Measurements from ENCODE around the gene SMOC2.

SMOC2 gene, protein sequence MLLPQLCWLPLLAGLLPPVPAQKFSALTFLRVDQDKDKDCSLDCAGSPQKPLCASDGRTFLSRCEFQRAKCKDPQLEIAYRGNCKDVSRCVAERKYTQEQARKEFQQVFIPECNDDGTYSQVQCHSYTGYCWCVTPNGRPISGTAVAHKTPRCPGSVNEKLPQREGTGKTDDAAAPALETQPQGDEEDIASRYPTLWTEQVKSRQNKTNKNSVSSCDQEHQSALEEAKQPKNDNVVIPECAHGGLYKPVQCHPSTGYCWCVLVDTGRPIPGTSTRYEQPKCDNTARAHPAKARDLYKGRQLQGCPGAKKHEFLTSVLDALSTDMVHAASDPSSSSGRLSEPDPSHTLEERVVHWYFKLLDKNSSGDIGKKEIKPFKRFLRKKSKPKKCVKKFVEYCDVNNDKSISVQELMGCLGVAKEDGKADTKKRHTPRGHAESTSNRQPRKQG

DNA sequence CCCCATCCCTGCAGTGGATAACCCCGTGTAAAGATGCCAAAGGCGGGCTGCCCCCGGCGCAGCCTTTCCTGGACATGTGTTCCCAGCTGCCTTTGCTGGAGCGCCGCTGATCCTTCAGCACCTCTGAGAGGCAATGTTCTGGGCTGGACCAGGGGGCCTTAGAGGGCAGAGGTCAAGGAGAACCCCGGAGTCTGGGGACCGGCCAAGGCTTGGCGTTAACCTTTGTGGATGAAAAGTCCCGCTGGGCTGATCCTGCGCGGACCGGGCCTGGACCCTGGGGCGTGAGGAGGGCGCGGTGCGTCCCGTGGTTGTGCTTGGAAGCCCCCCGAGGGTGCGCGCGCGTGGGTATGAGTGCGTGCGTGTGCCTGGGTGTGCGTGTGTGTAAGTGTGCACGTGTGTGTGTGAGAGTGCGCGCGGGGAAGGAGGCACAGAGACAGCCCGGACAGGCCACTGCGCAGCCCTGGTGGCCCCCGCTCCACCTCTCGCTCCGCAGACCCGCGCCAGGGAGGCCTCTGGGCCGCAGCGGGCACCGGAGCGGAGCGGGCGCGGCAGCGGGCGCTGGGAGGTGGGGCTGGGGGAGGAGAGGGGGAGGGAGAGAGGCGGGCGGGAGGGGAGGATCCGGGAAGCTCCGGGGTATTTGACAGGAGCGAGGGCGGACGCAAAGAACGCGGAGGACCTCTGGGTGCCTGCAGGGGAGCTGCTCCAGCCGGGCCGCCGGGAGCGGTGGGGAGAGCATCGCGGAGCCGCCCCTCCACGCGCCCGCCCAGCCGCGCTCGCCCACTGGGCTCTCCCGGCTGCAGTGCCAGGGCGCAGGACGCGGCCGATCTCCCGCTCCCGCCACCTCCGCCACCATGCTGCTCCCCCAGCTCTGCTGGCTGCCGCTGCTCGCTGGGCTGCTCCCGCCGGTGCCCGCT, at the start of gene SMOC2:
TSS of gene SMOC2 (plus strand) at position 665 of the 914 bp plus-strand sequence. CDS start at position 852, 187 bp downstream.
- DNase-seq, result no peak

DNA sequence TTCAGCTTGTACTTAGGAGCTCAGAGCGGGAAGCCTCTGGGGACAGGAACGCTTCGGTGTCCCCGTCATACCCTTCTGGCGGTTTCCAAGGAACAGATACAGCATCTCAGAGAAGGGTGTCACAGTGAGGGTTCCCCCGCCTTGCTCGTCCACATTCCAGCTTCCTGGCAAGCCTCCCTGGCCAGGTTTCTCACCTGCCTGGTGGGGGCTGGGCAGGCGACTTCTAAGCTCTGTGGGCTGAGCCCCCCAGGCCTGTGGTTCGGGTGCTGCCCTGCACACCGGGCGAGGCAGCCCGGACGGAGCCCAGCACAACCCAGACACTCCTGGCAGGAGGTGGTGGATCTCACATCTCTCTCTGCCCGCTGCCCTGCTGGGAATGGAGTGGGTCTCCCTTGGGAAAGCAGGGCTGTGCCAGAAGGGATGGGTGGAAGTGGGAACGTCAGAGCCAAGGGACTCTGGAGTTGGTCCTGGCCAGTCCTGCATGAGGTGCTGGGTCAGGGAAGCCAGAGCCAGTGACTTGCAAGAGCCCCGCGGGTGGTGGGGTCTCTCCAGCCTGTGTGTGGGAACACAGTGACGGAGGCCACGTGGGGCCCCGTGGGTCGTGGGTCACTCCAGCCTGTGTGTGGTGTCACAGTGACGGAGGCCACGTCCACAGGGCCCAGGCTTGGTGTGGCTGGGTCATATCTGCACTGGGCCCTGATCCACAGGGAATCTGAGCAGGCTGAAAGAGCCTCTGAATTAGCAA, 47.7 kb upstream of the SMOC2 start:
- no peak for DNase-seq

DNA sequence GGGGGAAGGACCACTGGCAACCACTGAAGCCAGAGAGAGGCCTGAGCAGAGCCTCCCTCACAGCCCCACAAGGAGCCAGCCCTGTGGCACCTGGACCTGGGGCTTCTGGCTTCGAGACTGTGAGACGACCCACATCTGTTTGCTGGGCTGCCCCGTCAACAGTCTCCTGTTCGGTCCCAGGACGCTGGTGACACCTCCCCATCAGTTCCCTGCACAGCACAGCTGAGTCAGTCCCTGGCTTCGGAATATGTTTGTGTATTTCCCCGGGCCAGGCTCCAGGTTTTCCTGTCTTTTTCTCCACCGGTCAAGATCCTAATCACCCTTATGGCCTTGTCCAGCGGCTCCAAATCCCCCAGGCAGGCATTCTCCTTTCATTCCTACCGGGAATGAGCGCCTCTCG, 46.4 kb upstream of the SMOC2 start:
- no peak for DNase-seq

DNA sequence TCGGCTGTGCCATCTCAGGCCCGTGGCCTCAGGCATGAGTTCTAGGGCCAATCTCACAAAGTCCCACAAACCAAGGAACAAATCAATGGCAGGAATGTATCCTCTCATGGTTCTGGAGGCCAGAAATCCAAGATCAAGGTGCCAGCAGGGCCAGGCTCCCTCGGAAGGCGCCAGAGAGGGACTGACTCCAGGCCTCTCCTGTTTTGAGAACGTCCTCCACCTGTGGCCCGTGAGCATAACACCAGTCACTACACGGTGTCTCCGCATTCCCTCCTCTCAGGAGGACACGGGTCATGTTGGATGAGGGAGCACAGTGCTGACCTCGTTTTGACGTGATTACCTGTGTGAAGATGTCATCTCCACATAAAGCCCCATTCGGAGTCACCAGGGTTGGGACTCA, 45.0 kb upstream of the SMOC2 start:
- DNase-seq, result no peak

DNA sequence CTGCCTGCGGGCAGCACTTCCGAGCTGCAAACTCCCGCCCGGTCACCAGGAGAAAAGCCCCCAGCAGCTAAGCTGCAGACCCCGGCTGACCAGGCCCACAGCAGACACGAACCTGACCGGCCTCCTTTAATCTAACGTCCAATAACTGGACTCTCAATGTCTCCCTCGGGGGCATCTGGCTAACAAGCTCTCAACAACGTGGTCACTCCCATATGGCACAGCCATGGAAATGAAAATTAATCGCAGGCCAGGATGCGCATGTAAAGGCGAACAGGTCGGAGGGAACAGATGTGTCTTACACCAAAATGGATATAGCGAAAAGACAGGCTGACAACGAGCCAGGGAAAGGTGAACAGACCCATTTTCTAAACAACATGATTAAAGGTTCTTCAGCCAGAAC, 44.4 kb upstream of the SMOC2 start:
- DNase-seq, result no peak

DNA sequence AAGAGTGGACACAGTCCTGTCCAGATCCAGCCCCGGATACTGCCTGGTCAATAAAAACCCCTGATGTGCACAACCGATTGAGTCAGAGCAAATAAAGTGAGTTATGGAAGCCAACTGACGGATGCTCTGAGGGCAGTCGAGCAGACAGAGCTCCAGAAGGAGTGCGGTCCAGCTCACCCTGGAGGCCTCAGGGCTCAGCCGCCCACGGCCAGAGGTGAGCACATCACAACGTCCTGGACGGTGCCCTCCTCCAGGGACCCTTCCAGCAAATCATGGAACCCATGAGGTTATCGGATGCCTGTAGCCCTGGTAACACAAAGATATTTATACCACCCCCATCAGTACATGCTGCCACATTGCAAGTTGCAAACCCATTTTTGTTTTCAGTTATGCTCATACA, 44.0 kb upstream of the SMOC2 start:
- no peak for DNase-seq

DNA sequence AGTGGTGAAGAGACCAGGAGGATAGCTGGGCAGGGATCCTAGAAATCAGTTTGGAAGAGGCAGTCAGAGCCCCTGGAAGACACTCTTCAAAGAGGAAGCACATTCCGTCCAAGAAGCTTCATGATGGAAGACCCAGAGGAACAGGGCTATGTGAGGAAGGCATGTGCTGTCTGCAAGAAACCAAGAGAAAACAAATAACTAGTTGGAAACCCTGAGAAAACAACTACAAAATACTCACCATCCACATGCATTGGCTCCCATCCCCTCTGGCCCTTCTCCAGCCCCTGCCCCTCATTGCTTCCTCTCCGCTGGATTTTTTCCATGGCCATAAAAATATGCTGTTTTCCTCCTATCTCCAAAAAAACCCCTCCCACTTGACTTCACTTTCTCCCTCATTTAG, 40.9 kb upstream of the SMOC2 start:
- no peak for DNase-seq

DNA sequence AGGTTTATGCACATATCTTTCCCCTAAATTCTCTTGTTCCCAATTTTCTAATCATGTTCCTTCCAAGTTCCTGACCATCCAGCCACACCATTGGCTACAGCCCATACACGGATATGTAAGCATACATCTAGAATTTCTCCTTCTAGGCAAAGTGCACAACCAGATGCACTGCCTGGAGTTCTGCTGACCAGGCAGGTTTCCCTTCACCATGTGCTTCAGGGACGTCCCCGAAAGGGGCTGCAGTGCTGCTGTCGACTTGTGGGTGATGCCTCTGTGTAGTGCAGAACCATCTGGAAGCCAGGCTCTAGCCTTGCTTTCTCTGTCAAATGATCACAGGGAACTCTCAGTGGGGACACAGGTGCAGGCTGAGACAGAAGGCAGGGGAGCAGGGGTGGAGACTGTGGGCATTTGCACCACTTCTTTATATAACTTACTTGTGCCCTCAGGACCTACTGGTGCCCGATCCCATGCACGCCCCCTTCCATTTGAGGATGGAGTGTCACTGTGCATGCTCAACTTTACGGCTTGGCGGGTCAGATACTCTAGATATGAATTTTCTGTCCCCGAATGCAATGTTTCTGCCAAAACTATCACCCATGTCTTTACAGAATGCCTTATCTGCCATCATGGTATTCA, 37.5 kb upstream of the SMOC2 start:
- no peak for DNase-seq

DNA sequence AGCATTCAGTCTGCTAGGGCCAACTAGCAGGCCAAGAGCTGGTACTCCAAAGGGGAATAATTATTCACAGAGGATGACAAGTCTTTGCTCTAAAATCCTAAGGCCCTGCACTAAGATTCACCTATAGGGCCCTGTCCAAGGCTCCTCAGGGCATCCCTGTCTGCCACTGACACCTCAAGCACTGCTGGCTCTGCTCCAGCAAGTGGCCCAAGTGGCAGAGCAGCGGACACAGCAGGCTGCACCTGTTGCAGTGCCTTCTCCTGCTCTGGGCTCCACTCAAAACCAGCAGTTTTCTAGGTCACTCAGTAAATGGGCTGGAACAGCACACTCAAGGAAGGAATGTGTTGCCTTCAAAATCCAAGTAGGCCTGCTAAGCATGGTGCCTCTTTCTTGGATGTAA, 36.4 kb upstream of the SMOC2 start:
- DNase-seq, result peak; percentile 10

- DNase-seq, result no peak
These were observed 33.1 kb upstream of the SMOC2 start for GRCh38 chr6:168407842-168408241.

DNA sequence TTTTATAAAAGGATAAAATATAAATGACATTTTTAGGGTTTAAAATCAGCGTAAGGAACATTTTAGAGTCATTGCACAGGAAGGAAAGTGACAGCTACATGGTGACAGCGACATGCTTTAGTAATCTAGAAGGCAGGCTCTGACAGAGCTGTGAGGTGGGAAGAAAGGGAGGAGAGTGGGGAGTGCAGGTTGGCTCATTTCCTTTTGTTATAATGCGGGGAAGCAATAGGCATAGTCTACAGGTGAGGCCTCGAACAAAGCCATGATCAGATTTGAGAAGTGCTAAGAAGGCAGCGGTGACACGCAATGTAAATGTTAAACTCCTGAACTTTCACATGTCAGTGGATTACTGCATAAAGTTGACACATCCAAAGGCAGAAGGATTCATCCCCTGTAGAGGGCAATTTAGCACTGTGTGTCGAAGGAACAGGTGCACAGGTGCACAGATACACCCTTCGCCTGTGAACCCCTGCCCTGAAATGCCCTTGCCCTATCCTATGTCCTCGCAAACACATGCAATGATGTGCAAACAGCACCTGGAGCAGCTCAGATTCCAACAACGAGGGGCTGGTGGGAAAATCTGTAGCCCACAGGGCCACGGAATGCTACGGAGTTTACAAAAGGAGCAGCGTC, 32.4 kb upstream of the SMOC2 start:
- DNase-seq, result no peak

DNA sequence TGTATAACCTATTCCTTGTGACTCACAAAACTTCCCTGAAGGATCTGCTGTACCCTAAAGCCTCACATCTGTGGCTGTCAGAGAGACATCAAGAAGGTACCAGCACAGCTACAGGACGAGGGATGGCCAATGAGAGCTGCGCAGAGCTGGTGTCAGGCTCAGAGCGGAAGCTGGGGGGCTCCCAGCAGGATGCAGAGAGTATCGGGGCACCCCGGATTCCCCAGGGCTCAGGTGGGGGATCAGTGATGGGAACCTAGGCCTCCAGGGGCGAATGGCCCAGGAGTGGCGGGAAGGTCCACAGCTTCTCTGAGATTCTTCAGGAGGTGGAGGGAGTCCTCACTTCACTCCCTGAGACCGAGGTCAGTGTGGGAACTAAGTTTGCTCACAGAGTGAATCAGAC, 30.9 kb upstream of the SMOC2 start:
- no peak for DNase-seq

GRCh38 chr6:168410554-168411011, 30.4 kb upstream of the SMOC2 start:
- DNase-seq, result no peak

- DNase-seq, result no peak
These were observed 29.9 kb upstream of the SMOC2 start for GRCh38 chr6:168411130-168411529.

DNA sequence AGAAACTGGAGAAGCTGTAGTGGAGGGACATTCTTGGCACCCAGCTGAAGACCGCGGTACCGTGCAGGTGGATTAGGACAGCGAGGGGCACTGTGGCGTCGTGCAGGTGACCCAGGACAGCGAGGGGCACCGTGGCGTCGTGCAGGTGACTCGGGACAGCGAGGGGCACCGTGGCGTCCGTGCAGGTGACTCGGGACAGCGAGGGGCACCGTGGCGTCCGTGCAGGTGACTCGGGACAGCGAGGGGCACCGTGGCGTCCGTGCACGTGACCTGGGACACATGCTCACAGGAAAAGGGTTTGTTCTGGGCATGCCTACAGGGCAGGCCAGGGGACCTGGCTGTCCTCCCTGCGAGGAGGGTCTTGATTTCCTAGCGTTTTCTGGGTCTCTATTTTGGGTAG, 29.2 kb upstream of the SMOC2 start:
- no peak for DNase-seq

DNA sequence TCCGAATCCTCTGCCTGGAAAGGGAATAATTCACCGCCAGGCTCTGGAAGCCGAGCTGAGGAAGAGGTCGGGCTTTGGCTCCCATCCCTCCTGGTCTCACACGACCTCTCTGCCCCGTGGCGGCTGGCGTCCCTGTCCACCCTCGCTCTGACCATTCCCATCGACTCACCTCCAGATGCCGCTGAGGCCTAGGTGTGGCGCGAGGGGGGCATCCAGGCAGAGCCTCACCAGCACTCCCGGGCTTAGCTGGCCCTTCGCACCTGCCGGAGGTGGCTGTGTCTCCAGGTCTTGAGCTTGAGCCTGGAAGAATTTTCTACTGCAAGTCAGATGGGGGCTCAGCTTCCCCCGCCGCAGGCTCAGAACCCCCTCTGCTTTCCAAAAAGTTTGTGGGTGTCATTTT, 28.5 kb upstream of the SMOC2 start:
- no peak for DNase-seq

DNA sequence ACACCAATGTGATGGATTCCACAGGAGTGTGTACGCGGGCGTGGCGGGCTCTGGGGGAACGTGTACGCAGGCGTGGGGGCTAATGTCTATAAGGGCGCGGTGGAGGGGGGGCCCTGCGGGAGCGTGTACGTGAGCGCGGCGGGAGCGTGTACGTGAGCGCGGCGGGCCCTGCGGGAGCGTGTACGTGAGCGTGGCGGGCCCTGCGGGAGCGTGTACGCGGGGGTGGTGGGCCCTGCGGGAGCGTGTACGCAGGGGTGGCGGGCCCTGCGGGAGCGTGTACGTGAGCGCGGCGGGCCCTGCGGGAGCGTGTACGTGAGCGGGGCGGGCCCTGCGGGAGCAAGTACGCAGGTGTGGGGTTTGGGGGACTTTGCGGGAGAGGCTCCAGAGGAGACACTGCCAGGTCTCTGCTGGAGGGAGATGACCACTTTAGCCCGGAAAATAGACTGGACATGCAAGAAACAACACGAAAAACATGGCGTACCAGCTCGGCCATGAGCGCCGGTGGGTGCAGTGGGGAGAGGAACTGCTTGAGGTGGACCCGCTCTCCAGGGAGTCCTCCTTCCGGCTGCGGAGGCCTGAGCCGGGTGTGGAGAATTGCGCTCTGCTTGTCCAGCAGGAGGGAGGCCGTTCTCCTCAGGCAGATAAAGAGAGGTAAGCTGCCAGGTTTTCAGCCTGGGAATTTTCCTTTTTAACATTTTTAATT, 27.8 kb upstream of the SMOC2 start:
- no peak for DNase-seq

DNA sequence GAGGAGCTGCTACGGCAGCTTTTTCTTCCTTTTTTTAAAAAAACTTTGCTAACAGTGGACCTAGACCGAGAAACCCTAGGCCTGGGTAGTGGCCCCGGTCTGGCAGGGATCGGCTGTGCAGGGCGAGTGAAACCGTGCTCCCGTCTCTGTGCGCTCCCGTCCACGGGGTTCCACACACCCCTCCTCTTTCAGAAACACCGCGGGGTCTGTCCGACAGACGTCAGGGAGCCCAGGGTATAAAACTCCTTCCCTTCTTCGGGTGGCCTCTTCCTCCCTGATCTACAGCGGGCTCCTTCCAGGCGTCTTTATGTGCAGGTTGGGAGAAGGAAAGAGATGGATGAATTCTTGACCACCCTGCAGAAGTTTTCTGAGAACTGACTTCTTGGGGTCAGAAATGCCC, 27.1 kb upstream of the SMOC2 start:
- DNase-seq, result no peak

DNA sequence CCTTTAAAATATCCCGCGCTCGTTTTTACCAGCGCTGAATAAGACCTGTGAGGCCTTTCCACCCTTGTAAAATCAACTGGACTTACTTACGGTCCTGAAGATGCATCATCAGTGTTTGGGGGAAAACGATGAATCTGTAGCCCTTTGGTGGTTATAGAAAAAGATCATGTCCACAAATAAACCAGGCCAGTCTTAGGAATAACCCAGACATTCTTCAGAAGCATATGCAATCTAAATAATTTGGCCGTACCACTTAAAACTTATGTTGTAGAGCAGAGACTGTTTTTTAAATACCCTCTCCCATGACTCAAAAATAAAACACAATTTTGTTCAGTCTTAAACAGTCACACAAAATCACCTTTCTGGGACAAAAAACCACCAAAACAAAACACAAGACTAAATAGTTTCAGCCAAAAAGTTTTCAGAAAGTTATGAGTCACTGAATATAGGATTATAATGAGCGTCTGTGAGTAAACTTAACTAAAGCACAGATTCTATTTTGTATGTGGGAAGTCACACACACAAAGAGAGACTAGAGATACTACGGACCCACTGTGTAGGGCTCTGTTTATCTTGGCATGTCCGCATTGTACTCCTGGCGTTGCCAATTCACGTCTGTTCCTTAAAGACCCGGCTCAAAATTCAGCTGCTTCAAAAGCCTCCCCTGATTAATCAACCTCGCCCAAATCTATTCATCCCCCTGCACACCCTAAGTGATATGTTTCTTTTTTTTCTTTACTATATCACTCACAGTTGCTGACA, 26.5 kb upstream of the SMOC2 start:
- no peak for DNase-seq

DNA sequence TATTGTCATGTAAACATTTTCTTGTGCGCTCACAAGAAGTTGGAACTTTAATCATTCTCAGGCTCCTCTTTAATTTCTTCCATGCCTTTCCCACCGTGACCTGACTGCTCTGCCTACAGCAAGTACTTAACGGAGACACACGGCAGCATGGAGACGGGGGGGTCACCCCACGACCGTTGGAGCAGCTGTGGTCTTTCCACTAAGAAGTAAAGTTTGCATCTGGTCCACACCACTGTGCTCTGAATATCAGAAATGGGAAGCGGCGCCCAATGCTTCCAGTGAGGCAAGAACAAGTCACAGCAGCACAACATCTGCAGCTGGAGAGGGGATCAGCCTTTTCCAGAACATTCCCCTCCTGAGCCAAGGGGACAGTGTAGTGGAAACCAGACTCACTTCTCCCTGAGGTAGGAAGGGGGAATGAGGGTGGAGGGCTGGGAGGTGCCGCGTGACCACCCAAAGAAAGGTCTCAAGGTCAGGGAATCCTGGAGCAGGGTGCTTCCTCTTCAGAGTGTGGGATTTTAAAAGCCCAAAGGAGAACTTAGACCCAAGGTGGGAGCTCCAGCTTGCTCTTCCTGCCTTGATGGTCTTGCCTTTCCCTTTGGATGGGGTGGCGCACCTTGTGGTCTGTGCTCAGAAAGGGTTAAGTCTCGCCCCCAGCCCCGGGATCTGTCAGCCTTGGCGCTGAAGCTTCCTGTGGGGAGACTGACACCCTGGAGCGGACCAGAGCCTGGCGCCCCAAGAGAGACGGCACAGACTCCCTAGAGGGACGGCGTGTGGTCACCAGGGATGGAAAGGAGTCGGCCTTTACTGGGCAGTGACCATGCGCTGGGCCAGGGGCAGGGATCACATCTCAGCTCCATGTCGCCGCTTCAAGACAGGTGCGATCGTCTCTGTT, 25.6 kb upstream of the SMOC2 start:
- no peak for DNase-seq

Data from activated T-cell treated with anti-CD3 and anti-CD28 coated beads, Interleukin-2, amount 50 U/mL, for 1 hour (primary cell).